NCI-H146 treated with DMSO at 0.1 percent for 48 hours (cell line): ENCODE results near the gene ACVR1B.

Experiments
- DNase-seq: peaks from one replicate; lab custom pipeline; 2025; ENCODE audit not compliant: unreplicated experiment; lab: John Stamatoyannopoulos, UW

The ACVR1B gene

DNA sequence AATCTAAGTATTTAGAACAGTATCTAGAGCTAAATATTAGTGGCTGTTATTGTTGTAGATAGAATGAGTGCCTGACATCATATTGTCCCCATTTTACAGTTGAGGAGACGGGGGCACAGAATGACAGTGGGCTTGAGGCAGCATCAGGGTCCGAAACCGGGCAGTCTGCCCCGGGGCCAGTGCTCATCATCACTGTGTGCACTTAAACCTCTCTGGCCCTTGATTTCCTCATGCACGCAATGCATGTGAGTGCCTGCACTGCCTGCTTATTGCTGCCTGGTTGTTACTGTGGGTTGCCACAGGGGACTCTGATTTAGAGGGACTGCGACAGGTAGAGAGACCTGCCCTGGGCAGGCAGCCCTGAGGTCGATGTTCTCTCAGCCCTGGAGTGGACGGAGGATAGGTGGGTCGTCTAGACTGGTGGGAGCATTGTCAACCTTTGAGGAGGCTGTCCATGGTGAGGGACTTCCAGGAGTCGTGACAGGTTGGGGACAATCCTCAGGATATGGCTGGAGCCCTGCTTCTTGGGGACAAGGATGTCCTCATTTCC lies 34.4 kb upstream of the ACVR1B start:
- DNase-seq, result no peak

DNA sequence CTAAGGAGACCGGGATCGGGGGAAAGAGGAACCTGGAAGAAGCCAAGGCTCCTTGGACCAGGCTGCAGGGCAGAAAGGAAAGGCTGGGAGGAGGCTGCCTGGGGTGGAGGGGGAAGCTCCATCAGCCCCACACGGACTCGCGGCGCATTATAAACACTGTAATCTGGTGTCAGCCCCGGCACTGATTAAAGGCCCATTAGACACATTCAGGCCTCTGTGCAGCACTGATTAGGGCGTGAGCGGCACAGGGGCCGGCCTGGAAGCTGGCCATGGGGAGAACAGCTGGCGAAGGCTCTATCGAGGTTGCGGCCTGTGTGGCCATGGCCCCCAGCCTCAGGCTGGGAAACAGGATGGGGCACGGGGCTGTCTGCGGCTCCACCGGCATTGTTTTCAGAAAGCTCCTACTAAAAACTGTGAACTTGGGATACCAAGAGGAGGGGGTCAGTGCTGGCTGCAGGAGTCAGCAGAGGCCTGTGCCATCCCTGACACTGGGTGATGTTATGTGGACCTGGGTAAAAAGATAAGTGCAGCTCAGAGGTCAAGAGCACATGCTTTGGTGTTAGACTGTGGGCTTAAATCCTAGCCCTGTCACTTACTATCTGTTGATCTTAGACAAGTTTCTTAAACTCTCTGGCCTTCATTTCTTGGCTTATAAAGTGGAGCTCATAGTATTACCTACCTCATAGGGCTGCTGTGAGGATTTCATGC lies 33.6 kb upstream of the ACVR1B start:
- DNase-seq, result no peak

DNA sequence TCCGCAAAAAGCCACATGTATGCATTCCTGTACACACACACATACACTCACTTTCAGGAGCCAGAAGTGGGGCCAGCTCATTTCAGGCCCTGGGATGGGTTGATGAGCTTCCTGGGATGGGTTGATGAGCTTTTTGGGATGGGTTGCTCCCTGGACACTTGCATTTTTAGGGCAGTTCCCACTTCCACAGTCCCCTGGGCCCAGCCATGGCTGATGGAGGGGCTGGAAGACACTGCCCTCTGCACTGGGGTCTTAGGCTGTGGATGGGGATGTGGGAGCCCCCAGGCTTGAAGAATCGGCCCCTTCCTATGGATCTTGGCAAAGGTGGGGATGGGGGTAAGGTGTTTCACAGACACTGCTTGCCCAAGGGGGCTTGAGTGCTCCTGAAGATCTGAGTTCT lies 31.5 kb upstream of the ACVR1B start:
- DNase-seq, result no peak

DNA sequence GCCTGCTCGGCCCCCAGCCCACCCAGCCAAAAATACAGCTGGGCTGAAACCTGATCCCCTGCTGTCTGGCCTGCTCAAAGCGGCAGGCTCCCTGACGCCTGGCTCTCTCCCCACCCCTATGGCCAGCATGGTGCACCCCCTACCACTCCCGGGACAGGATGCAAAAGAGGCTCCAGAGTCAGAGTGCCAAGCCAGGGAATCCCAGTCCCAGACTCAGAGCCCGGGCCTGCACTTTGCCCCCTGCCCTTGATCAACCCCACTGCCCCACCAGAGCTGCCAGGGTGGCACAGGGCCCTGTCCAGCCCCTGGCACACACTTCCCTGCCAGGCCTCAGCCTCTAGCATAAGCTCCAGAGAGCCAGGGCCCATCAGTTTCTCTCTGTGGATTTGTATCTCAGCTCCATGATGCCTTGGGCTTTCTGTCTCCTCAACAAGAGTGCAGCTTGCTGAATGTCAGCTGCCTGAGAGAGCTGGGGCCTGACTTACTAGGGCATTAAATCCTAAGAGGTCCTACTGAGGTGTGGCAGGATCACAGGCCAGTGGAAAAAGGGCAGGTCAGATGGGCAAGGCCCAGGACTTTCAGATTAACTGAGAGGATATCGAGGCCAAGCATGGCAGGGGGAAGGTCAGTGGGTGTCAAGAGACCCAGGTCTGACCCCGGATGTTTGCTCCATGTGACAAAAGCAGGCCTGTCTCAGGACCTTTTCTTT lies 30.3 kb upstream of the ACVR1B start:
- DNase-seq, result no peak

DNA sequence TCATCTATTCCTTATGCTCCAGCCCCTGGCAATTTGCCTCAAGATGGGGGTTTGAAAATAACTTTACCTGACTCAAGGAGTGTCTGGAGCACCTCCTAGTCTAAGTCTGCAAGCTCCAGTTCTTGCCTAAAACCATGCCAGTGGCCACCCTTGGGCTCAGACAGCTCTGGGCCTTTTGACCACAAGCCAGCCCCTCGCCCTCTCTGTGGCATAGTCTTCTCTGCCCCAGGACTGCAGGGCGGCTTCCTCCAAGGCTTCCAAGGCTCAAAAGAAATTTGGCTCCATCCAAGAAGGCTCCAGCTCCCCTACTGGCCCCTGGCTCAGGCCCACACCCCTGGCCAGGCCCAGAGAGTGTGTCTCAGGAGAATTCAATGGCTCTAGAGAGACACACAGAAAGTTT lies 29.4 kb upstream of the ACVR1B start:
- DNase-seq, result no peak

DNA sequence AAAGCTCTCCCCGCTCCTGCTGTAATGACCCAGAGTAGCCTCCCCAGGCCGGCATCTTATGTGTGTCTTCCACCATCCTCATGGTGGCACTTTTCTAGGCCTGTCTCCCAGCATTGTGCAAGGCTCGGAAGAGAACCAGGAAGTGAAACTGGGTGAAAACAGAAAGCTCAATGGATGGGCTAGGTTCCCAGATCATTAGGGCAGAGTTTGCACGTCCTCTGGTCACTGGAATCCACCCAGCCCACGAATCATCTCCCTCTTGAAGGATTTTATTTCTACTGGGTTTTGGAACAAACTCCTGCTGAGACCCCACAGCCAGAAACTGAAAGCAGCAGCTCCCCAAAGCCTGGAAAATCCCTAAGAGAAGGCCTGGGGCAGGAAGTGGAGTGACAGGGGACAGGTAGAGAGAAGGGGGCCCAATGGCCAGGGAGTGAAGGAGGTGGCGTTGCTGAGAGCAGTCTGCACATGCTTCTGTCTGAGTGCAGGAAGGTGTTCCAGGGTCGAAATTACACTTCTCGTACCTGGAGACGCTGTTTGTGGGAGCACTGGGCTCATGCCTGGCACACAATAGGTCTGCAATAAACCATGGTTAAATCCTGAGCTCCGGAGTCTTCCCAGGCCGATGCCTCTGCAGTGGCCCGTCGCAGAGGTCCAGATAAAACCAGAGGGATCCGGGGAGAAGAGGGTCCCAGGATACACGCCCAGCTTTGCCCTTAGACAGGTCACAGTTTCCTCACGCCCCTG lies 28.6 kb upstream of the ACVR1B start:
- no peak for DNase-seq

DNA sequence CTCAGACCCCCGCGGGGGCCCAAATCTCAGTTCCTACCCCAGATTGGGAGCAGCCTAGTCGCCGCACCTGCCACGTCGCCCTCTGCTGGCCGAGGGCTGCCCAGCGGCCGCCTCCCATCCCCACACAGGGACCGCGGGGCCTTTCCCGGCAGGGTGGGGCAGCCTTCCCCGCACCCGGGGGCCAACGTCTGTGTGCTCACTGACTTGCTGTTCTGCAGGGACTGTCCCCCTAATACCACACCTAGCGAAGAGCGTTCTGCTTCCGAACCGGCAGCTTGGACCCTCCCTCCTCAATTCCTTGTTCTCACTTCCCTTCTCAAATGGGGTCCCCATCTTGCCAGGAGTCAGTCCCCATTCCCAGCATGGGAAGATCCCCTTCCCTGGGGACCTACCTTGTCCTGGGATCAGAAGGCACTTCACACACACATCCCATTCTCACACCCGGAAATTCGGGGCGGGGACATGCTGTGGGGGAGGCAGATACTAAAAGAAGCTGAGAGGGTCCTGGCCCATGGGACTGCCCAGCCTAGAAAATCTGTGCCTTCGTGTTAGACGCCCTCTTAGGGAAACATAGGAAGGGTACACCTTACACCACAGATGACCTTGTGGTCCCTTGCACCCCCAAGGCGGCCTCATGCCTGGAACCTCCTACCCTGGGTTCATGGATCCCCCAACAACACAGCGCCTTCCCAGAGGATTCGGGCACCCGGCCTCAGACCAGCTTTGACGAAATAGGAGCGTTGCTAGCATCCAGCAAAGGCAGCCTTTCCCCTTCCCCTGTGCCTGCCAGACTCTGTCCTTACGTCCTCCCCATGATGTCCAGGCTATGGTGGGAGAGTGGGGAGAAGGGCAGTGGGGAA lies 27.8 kb upstream of the ACVR1B start:
- no peak for DNase-seq

DNA sequence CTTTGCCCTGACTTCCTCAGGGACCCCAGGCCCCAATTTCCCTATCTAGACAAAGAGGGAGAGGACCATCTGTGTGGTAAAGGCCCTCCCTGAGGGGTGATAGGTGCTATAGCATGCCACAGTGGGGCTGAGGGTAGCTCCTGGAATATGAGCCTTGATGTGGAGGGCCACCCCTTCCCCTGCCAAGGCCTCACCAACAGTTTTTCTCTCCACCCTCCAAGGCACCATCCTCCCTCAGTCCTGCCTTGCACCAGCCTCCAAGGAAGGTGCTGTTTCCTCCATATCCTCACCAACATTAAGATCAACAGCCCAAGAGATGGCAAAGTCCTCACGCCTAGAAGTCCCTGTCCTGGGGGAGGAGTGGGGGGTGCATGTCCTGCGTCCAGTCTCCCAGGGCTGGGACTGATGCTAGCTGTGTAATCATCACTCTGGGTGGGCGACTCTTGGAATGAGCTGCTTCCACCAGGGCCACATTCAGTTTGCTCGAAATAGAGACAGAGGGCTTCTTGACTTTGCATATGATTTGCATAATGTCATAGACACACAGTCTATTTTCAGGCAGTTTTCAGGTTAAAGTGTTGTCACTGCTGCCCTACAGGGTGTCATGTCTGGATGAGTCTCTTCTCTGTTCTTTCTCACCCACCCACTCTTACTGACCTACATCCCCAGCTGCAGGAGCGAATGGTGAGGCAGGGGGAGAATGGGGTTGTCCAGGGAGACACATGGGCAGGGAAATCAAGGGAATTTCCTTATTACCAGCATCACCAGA lies 26.8 kb upstream of the ACVR1B start:
- no peak for DNase-seq

DNA sequence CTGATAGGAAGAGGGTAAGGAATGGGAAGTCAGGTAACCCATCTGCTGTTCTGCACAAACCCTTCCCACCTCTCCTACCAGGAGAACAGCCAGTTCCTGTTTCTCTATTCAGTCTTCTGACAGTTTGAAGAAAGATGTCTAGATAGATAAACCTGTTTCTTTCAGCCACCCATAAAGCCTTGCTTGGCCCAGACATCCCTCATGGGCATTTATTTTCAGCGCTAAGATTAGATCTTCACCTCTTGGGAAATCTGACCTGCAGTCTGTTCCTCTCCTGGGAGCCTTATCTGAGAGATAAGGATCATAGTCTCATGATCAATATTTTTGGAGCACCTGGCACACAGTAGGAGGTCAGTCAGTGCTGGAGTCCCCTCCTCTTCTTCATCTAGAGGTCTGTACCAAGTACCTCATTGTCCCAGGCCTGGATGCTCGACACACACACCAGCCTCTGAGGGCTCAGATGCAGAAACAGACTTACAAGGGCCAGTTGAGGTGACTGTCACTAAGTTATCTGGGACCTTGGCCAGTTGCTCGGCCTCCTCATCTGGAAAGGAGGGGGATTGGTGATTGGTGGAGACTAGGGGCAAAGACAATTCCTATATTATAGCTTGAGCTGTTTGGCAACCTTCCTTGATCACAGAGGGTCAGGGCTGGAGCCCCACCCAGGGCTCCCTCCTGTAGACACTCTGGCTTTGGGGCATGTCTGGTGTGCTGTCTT lies 26.0 kb upstream of the ACVR1B start:
- no peak for DNase-seq

DNA sequence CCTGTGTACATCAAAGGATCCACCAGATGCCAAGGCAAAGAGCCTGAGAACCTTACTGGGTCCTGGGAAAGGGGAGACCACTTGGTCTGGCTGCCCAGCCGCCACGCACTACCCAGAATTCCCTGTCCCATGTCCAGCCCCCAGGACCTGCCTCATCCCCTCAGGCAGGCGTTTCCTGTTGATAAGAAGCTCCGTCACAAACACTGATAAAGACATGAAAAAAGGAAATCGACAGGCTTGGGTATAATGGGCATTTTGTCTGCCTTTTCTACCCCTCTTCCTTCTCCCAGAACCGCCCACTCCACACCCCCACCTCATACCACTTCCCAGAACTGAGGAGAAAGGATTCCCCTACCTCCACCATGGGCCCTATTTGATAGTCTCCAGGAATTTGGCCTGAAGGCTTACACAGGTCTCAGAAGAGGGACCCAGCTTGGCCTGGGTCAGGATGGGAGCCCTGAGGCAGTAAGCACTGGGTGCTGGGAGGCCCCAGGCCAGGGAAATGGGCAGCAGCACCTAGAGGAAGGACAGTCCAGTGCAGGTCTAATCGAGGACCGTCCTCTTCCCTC lies 25.4 kb upstream of the ACVR1B start:
- no peak for DNase-seq

DNA sequence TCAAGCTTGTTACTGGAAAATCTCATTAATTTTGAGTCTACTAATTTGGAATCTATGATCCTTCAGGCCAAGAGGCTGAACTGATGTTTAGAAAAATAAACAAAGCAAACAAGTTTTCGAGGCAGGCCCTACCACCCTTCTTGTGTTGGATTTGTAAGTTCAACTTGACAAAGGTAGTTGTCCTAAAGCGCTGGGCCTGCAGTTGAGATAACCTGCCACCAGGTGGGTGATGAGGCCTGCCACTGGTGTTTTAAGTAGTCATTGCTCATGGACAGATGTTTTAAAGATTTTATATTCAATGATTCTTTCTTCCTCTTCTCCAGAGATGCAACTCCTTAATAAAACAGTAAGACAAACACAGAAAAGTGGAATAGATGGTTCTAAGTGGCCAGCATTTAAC lies 24.8 kb upstream of the ACVR1B start:
- no peak for DNase-seq

DNA sequence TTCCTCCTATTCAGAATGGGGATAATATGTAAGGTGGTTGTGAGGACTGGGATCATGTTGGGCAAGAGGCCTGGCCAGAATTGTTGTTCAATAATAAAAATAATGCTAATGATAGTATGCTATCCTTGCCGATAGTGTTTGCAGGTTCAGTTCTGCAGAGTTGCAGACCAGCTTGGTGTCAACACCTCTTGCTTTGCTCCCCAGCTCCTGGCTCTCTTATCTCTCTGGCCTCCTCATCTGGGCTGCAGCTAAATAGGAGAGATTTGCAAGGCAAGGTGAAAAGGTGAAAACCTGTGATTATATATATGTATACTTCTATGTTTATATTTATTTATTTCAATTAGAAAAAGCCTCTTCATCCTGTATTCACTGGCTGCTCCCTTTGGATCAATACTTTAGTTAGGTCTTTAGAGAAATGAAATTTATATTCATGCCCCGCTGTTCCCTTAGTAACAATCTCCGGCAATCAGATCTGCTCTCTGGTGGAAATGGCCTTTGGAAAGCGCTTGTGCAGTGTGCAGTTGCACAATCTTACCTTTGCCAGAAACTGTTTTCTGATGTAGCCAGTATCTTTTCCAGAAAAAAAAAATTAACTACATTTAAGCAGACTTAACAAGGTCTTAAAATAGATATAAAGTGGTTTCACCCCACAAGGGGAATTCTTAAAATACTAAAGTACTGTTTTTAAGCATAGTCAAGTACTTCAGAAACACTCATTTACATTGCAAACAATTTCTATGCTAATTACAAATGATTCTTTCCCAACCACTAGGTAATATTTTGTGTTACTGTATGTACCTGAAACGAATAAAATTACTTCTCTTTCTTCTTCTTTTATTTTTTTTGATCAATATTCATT lies 19.1 kb upstream of the ACVR1B start:
- DNase-seq, result no peak

DNA sequence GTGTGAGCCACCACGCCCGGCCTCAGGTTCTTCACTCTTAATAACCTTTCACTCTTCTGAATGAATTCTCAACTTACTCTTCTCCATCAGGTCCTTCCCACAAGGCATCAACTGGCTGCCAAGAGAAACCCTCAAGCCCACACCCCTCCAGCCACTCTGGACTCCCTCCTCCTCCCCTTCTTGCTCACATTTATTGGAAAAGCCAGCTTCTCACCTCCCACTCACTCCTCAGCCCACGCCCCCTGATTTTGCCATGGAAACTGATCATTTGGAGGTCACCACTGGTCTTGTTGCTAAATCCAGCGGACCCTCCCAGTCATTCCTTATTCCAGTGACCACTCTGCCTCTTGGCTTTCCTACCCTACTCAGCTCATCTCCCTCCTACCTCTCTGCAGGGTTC lies 17.4 kb upstream of the ACVR1B start:
- no peak for DNase-seq

DNA sequence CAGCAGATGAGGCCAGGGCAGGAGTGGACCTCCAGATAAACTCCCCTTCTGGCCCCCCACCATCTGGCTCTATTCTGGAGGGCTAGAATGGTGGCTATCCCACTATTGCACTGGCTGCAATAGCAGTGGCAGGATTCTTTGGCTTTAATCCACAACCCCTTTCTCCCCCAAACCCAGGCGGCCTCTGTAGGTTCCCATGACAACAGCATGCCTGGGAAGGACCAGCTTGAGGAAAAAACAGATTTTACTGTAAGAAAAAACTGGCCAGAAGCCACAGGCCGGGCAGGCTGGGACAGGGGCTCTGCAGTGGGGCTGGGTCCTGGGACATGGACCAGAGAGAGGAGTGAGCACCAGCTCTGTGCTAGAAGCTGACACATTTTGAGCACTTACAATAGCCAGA lies 13.6 kb upstream of the ACVR1B start:
- no peak for DNase-seq

DNA sequence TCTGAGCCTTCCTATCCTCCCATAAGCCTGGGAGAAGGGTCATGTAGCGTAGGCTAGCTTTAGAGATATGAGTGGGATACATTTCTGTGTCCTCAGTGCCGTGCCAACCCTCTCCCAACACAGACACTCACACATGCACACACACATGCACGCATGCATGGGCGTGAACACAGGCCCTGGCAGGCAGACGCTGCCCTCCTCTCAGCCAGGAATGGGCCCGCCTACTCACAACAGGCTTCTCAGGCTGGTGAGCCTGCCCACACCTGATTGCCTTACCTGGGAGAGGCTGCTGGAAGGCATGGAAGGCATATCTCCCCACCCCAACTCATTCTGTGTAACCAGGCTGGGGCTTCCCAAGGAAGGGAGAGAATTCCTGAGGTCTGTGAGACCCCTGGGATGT lies 12.8 kb upstream of the ACVR1B start:
- DNase-seq, result no peak

DNA sequence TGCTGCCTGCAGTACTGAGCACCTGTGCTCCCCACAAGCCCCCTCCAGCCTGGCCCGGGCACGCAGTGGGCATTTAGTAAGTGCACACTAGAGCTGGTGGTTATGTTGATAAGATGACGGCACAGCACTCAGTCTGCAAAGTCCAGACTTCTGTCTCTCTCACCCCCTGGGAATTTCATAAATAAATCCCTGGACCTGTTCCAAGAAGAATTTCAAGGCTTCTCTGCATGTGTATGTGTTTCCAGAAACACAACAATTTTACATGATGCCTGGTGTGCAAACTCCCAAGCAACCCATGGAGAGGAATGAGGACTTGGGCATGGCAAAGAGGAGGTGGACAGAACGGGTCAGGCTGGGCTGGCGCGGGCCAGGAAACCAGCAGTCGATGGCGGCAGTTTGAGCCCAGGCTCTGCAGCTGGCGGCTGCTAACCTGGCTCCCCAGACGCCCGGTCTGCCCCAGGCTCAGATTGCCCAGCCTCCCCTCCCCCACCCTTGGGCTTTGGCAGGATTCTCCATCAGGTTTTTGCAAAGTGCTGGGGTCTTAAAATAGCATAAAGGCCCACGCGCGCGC lies 10.4 kb upstream of the ACVR1B start:
- peak; percentile 57 for DNase-seq

DNA sequence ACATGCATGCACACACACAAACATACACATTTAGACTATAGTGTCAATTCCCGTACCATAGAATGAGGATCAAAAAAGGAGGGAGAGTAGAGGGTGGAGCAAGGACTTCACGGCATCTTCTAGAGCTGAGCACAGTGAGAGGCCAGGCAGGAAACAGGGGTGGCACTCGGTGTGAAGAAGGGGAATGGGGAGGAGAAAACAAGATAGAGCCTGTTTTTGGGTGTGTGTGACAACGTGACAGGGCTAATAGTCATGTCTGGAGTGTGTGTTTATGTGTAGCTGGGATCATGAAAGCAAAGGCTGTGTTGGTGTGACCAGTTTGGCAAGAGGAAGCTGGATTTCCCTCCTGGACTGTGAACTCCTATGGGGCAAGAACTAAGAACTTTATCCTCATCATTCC lies 9.9 kb upstream of the ACVR1B start:
- DNase-seq, result no peak

DNA sequence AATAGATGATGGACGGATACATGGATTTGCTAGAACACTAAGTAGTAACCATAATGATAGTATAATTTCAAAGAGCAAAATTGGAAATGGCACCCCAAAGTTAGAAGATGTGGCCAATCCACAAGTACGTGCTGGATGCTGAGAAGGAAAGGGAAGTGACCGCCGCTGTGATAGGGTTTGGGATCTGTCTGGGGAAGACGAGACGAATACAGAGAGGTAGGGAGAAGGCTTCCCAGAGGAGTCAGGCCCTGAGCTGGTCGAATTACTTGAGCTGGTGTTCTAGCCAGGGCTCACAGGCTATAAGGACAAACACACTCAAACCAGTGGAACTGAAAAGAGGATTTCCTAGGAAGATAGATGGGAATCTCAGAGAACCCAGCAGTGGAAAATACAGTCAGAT lies 9.4 kb upstream of the ACVR1B start:
- DNase-seq, result no peak
